MM.1S (cell line): ENCODE results near the gene ANO2.

Experiments used
- CTCF ChIP-seq: fragments of 300-600 bp; sonication (generic); IDR thresholded peaks from 2 replicates; pipeline ENCODE4 v1.5.1; 2016; ENCODE audit warnings: antibody characterized with exemption, low read length, mixed read lengths
- EZH2 ChIP-seq: fragments of 300-600 bp; sonication (generic); optimal IDR thresholded peaks from 2 replicates; pipeline ENCODE3; 2017; ENCODE audit warnings: low read depth, mild to moderate bottlenecking, antibody characterized with exemption, low read length, mixed read lengths
- EZH2phosphoT487 ChIP-seq: fragments of 300-600 bp; sonication (generic); IDR thresholded peaks from 2 replicates; pipeline ENCODE4 v1.6.1; 2018; ENCODE audit warnings: antibody characterized with exemption, low read length

DNA sequence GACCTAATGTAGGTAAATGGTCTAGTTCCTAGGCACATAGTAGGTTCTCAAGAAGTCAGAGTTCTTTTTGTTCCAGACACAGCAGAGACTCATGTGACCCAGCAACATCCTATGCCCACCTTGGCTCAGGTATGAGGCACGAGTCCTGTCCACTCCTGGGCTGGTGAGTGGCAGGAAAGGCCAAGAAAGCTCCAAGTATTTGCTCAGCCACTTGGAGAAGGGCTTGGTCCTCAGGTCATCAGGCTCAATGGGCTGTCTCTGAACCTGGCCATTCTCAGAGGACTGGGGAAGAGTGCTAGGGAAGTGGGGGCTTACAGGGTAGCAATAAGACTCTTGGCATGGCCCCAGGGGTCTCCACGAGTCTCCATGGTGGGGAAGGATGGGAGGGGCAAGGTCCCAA, 260.1 kb downstream of the ANO2 start:
- TF ChIP-seq CTCF (no peak), EZH2phosphoT487 (no peak), EZH2 (no peak)
